Activated CD4-positive, CD25-positive, alpha-beta regulatory T cell treated with anti-CD3 and anti-CD28 coated beads, Interleukin-2, amount 50 U/mL, for 72 hours (primary cell): Measurements from ENCODE around the gene CTNNA1.

ENCODE experiments used
- DNase-seq: peaks from one replicate; pipeline ENCODE4 v3.0.0; 2021

CTNNA1 gene

DNA sequence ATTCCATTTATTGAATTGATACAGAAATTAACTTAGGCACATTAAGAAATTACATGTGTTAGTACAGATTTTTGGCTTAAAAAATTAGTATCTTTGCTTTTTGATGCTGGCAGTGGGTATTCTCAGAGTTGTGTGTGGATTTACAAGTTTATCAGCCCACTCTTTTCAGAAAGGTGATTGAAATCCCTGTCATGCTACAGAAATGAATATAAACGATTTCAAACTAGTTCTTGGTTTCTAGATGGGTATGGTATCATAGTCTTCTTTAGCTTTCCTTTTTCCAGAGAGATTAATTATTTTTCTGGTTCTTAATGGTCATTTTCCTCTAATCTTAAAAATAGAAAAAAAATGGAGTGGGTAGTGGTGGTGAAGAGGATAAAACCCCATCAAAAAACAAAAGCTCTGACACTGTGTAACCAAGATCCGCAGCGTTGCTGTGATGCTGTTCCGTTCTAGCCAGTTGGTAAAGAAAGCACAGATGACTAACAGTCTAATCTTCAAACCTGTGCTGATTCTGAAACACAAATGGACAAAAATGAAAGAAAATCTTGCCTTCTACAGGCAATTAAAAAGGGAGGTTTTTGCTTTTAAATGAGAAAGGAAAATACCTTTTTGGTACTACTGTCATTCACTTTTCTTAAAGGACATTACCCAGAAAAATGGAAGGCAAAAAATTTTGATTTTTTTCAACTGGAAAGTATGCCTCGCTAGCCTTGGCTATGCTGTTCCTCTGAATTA is 116.7 kb downstream of the CTNNA1 start:
- DNase-seq, result no peak

GRCh38 chr5:138870611-138871010 is 117.4 kb downstream of the CTNNA1 start:
- no peak for DNase-seq

DNA sequence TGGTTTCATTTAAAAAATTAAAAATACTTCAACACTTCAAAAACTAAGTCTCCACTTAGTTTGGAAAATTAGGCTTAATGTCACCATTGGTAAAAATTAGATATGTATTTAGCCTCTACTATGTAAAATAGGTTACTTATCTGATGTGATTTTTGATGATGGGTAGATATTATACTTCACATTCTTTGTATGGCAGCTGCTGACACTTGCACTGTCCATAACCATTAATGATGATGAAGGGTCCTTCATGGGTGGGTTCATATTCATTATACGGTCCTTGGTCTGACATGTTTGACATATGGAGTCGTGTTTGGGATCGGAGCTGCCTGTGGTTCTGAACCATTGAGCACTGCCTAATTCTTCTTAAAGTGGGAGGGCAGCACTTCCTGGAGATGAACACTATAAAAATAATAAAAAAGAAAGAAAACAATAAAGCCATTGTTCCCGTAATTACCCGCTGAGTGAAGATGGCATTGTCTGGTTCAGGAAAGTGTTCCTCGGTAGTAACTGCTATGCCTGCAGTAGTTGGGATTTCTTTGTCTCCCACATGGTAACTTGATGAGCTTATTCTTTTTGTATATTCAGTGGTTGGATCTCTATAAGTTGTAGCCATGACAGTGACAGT is 119.7 kb downstream of the CTNNA1 start:
- DNase-seq, result no peak

DNA sequence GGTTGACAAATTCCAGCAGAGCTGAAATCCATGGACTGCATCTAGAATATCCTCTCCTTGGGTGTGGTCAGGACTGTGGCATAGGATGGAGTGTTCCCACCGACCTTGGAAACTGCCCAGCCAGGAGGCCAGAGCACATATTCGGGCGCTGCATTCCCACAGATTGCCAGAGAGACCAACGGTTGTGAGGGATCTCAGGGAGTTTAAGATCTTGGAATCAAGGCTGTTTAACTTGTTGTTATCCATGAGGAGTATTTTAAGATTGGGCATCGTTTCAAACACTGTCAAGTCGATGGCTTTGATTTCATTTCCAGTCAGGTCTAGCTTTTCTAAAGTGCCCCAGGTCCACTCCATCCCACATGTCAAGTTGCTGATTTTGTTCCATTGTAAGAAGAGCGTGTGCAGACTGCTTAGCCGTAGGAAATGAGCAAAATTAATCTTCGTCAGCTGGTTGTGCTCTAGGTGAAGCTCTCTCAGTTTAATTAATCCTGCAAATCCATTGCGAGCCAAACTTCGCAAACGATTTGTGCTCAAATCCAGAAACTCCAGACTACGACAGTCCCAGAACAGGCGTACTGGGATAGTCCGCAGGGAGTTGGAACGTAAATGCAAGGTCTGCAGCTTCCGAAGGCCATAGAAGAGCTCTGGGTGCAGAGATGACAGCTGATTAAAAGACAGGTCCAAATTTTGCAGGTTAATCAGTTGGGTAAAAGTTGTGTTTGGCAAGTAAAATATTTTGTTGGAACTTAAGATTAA is 120.4 kb downstream of the CTNNA1 start:
- DNase-seq, result no peak

GRCh38 chr5:138874241-138874640 is 121.0 kb downstream of the CTNNA1 start:
- no peak for DNase-seq

DNA sequence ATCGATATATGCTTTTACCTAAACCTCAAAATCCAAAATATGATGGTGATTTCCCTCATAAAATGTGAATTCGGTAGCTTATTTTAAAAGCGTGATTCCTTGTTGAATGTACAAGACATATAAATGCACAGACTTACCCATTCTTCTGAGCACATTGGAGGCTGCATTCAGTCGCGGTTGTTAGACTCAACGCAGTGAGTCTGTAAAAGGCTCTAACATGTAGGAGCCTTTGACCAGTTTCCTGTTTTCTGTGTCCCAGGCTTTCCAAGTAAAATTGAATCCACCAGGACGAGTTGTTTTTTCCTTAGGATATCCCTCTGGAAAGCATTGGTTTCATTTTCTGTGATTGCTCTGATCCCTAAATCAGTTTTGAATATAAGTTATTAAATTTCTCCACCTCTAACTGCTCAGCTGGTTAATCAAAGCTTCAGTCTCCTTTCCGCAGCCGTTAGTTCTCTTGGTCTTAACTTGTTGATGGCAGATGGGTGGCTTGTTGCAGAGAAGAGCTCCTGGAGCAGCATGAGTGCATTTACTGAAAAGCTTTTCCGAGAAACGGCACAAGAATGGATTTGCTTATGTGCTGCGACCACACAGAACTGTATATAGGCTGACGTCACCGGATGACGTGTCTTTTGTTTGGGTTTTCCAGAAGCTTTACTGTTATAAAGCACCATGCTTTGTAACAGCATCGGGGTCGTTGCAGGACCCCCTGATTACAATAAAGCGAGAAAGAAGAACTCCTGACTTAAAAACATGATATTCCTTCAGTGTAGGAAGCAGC is 121.7 kb downstream of the CTNNA1 start, which contains the start of gene LRRTM2:
Gene LRRTM2 (minus strand): TSS at position 565 of the 781 bp plus-strand sequence. CDS start 424 bp downstream, at position 141.
- no peak for DNase-seq

DNA sequence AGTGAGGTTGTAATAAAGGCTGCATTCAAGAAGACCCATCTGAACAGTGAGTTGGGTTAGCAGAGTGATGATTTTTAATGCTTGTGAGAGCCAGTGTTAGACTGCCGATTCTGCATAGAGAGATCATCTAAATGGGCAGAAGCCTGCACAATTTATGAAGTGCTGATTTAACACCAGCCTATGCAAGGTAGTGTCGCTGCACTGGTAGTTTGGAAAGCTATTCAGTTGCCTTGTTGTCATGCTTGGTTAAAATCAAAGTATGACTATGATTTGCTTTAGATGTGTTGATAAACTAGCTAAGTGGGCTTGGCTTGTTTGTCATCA is 122.3 kb downstream of the CTNNA1 start:
- no peak for DNase-seq

DNA sequence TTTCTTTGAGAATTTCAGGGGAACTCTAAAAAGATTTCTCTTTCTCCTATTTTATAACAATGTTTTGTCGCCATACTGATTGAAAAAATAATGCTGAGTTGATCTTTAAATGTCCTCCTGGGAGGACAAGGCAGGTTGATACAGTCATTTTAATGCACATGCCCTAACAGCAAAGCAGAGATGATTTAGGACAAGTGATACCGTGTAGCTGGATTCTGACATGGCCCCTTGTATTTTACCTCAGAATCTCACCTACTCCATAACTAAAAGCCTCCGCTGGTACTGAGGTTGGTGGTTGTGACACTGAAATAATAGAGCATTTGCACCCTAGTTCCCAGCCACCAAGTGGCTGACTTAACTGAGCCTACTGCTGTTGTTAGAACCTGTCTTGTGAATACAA is 122.7 kb downstream of the CTNNA1 start:
- DNase-seq, result no peak

- no peak for DNase-seq
These were observed 123.6 kb downstream of the CTNNA1 start for GRCh38 chr5:138876811-138877210.

GRCh38 chr5:138878437-138879235 is 125.4 kb downstream of the CTNNA1 start:
- DNase-seq, result no peak

DNA sequence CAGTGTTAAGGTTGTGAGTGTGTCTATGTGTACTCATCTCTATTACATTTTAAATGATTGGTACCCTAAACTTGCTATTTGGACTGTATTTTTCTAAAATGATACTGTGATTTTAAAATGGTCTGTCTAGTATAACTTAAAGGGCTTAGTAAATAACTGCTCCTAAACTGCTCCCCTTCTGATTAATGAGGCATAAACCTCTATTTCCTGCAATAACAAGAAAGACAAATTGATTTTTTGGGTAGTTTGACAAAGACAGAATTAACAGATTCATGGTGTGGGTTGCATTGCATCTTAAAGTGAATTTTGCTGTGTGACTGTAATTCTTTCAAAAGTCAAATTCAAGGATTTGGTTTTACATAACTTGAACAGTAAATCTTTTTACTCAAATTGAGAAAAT is 130.0 kb downstream of the CTNNA1 start:
- DNase-seq, result no peak

GRCh38 chr5:138884094-138884493 is 130.9 kb downstream of the CTNNA1 start:
- no peak for DNase-seq

DNA sequence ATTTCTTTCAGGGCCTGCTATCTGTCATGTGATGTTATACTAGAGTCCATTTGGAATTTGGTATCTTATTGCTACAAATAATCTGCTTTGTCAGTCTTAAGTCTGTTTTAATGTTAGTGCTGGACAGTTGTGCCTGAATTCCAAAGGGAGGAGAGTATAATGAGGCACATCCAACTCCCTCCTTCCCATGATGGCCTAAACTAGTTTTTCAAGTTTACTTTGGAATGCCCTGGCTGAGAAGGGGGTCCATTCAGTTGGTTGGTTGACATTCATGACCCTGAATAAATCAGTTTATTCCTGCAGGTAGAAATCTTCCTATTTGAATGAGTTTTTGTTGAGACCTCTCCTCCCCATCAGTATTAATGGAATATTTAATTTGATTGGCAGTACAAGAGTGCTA is 131.3 kb downstream of the CTNNA1 start:
- no peak for DNase-seq

- DNase-seq, result no peak
These were observed 136.8 kb downstream of the CTNNA1 start for GRCh38 chr5:138889994-138890393.

GRCh38 chr5:138890644-138891043 is 137.4 kb downstream of the CTNNA1 start:
- DNase-seq, result no peak

- no peak for DNase-seq
These were observed 142.7 kb downstream of the CTNNA1 start for GRCh38 chr5:138895918-138896317.

GRCh38 chr5:138898299-138898698 is 145.1 kb downstream of the CTNNA1 start:
- no peak for DNase-seq

GRCh38 chr5:138898742-138899141 is 145.5 kb downstream of the CTNNA1 start:
- DNase-seq, result no peak

- no peak for DNase-seq
These were observed 147.2 kb downstream of the CTNNA1 start for GRCh38 chr5:138900281-138900965.

- no peak for DNase-seq
These were observed 148.5 kb downstream of the CTNNA1 start for GRCh38 chr5:138901716-138902115.

DNA sequence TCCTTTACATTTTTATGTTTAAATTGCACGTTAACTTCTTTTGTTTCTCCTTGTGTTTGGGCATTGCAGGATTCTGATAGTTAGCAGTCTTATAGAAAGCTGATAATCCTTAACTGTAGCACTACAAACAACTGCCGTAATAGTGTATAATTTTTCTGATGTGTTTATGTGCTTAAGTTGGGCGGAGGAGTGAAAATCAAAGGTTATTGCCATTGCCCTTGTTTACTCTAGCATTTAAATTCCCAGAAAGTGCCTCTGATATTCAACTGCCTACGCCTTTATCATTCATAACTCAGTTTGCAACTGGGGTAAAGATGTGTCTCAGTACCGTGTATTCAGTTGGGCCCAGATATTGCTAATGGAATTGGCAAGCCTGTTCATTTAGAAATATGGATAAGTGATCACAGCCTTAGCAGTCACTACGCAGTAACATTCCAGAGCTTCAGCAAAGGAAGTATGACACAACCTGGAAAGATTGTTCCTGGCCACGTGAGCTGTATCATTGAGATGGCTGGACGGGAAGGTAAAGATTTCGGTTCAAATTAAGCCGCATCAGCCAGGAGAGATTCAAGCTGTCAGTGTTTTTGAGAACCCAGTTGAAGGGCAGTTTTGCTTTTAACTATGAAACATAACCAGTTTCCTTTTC is 150.0 kb downstream of the CTNNA1 start:
- no peak for DNase-seq
